H1 (cell line): ENCODE data around the gene FAM193A. TPM values are rescaled to one million over a fixed set of nuclear protein-coding genes. Genes with fewer than 3 reads are reported as not detected.

ENCODE experiments used
- CTCF ChIA-PET: fragments of 300-600 bp; sonication (Branson Sonifier 250); formaldehyde crosslinking; loops from one replicate; lab custom pipeline; 2021; ENCODE audit not compliant: partially characterized antibody; lab: Charles Lee
- POLR2A ChIA-PET: fragments of 300-600 bp; sonication (Branson Sonifier 250); formaldehyde crosslinking; loops from one replicate; lab custom pipeline; 2021; ENCODE audit warnings: inconsistent platforms; ENCODE audit not compliant: partially characterized antibody; lab: Charles Lee
- DNase-seq, 2 experiments: peaks; one replicate each; pipeline versions ENCODE4 v3.0.0 to v3.0.0-alpha.2; 2010 to 2022; ENCODE audit warnings: low spot score in 2 of 2, low read depth in 1 of 2, mixed read lengths in 1 of 2
- FAIRE-seq: peaks from 2 replicates; lab custom pipeline; 2011; peaks lifted over from hg19 to GRCh38; lab: Jason Lieb, UNC
- H2AFZ ChIP-seq: 2 replicates; pipeline ENCODE4 v1.8.1; 2012; ENCODE audit warnings: low read length, inconsistent platforms
- H2AK5ac ChIP-seq: 2 replicates; pipeline ENCODE4 v1.6.1; 2013; ENCODE audit warnings: low read depth, low read length
- H2BK120ac ChIP-seq: replicated peaks from 2 replicates; pipeline ENCODE3; 2013; ENCODE audit warnings: low read depth, low read length, inconsistent platforms
- H2BK12ac ChIP-seq: 2 replicates; pipeline ENCODE4 v1.6.1; 2013; ENCODE audit warnings: low read depth, low read length
- H2BK15ac ChIP-seq: 2 replicates; pipeline ENCODE4 v1.6.1; 2013; ENCODE audit warnings: low read length
- H2BK20ac ChIP-seq: 2 replicates; pipeline ENCODE4 v1.6.1; 2013; ENCODE audit warnings: low read length
- H2BK5ac ChIP-seq: 2 replicates; pipeline ENCODE4 v1.6.1; 2013; ENCODE audit warnings: low read depth, low read length
- H3K14ac ChIP-seq: 2 replicates; pipeline ENCODE4 v1.6.1; 2013; ENCODE audit warnings: inconsistent platforms; ENCODE audit not compliant: insufficient read length
- H3K18ac ChIP-seq: 2 replicates; pipeline ENCODE4 v1.6.1; 2013; ENCODE audit warnings: low read length; ENCODE audit errors: extremely low read depth
- H3K23ac ChIP-seq: 2 replicates; pipeline ENCODE4 v1.6.1; 2013; ENCODE audit warnings: inconsistent platforms; ENCODE audit not compliant: insufficient read length
- H3K23me2 ChIP-seq: 2 replicates; pipeline ENCODE4 v1.6.1; 2013; ENCODE audit warnings: low read depth, low read length
- H3K27ac ChIP-seq: 2 replicates; pipeline ENCODE4 v1.6.1; 2011; ENCODE audit warnings: low read depth, low read length, inconsistent platforms
- H3K27me3 ChIP-seq, 4 experiments: replicated peaks in 1 of 4; 1 replicate in 1 of 4; 2 replicates in 3 of 4; pipeline versions ENCODE4 v1.6.1 to v1.8.1; 2011 to 2013; ENCODE audit warnings: low read length in 3 of 4, mild to moderate bottlenecking in 3 of 4, inconsistent platforms in 2 of 4, mixed read lengths in 2 of 4, moderate library complexity in 1 of 4; ENCODE audit not compliant: control insufficient read depth in 3 of 4, insufficient read depth in 3 of 4; ENCODE audit errors: extremely low read depth in 1 of 4
- H3K36me3 ChIP-seq, 4 experiments: 2 replicates each; pipeline versions ENCODE4 v1.6.1 to v1.8.1; 2011 to 2013; ENCODE audit warnings: mild to moderate bottlenecking in 4 of 4, low read length in 3 of 4, moderate library complexity in 2 of 4, control low read depth in 1 of 4, inconsistent platforms in 1 of 4; ENCODE audit not compliant: insufficient read depth in 4 of 4, control insufficient read depth in 2 of 4
- H3K4ac ChIP-seq: replicated peaks from 2 replicates; pipeline ENCODE3; 2013; ENCODE audit warnings: low read length, low read depth, mixed read lengths, inconsistent platforms; ENCODE audit not compliant: insufficient read length
- H3K4me1 ChIP-seq, 4 experiments: replicated peaks in 1 of 4; 1 replicate in 1 of 4; 2 replicates in 3 of 4; pipeline versions ENCODE4 v1.6.1 to v1.8.1; 2011 to 2013; ENCODE audit warnings: low read length in 3 of 4, inconsistent platforms in 2 of 4, mixed read lengths in 1 of 4; ENCODE audit not compliant: insufficient read depth in 4 of 4, control insufficient read depth in 3 of 4
- H3K4me2 ChIP-seq, 2 experiments: 2 replicates each; pipeline versions ENCODE4 v1.6.1 to v1.8.1; 2011 to 2013; ENCODE audit warnings: low read depth in 2 of 2, low read length in 2 of 2, control low read depth in 1 of 2, inconsistent platforms in 1 of 2, mild to moderate bottlenecking in 1 of 2; ENCODE audit not compliant: insufficient read depth in 1 of 2
- H3K4me3 ChIP-seq, 4 experiments: fragments of 200-600, 300-600 bp in 1 of 4; sonication (generic), shearing (Covaris generic), sonication (Bioruptor Twin) in 1 of 4; 2 replicates each; pipeline versions ENCODE4 v1.5.1 to v1.8.1; 2011 to 2016; ENCODE audit warnings: low read length in 4 of 4, low read depth in 3 of 4, control low read depth in 2 of 4, inconsistent platforms in 2 of 4, mild to moderate bottlenecking in 2 of 4, mixed read lengths in 1 of 4, moderate library complexity in 1 of 4; ENCODE audit not compliant: insufficient read depth in 2 of 4; ENCODE audit errors: extremely low read depth in 1 of 4
- H3K56ac ChIP-seq: replicated peaks from 2 replicates; pipeline ENCODE3; 2013; ENCODE audit warnings: low read depth, mild to moderate bottlenecking, mixed read lengths, low read length, inconsistent platforms; ENCODE audit not compliant: insufficient read length
- H3K79me1 ChIP-seq: 2 replicates; pipeline ENCODE4 v1.6.1; 2013; ENCODE audit warnings: low read depth, low read length, control low read depth
- H3K79me2 ChIP-seq, 2 experiments: 2 replicates each; pipeline versions ENCODE4 v1.6.1 to v1.8.1; 2012 to 2013; ENCODE audit warnings: low read length in 2 of 2, mild to moderate bottlenecking in 2 of 2, inconsistent platforms in 1 of 2; ENCODE audit not compliant: insufficient read depth in 2 of 2, control insufficient read depth in 1 of 2
- H3K9ac ChIP-seq, 4 experiments: replicated peaks in 1 of 4; 1 replicate in 1 of 4; 2 replicates in 3 of 4; pipeline versions ENCODE4 v1.6.1 to v1.8.1; 2011 to 2013; ENCODE audit warnings: low read depth in 3 of 4, low read length in 3 of 4, control low read depth in 2 of 4, mild to moderate bottlenecking in 2 of 4, moderate library complexity in 2 of 4, inconsistent platforms in 1 of 4; ENCODE audit errors: extremely low read depth in 1 of 4
- H3K9me3 ChIP-seq, 2 experiments: 2 replicates each; pipeline versions ENCODE4 v1.6.1 to v1.8.1; 2012 to 2013; ENCODE audit warnings: mild to moderate bottlenecking in 2 of 2, moderate library complexity in 2 of 2, control low read depth in 1 of 2, inconsistent platforms in 1 of 2, low read depth in 1 of 2, low read length in 1 of 2, mixed read lengths in 1 of 2; ENCODE audit not compliant: insufficient read depth in 2 of 2
- H4K20me1 ChIP-seq, 2 experiments: replicated peaks in 1 of 2; 2 replicates each; pipeline versions ENCODE3 to v1.8.1; 2011 to 2013; ENCODE audit warnings: inconsistent platforms in 2 of 2, low read length in 2 of 2, mild to moderate bottlenecking in 1 of 2; ENCODE audit not compliant: insufficient read depth in 2 of 2, control insufficient read depth in 1 of 2
- H4K5ac ChIP-seq: 2 replicates; pipeline ENCODE4 v1.6.1; 2013; ENCODE audit warnings: low read length, low read depth, mixed read lengths, inconsistent platforms; ENCODE audit not compliant: insufficient read length
- H4K8ac ChIP-seq: 2 replicates; pipeline ENCODE4 v1.8.0; 2013; ENCODE audit warnings: mild to moderate bottlenecking, moderate library complexity, low read length, inconsistent platforms; ENCODE audit not compliant: insufficient read depth; ENCODE audit errors: extremely low read depth
- H4K91ac ChIP-seq: replicated peaks from 2 replicates; pipeline ENCODE3; 2013; ENCODE audit warnings: low read length, mixed read lengths, inconsistent platforms; ENCODE audit not compliant: insufficient read length
- ATF3 ChIP-seq: IDR thresholded peaks from 2 replicates; pipeline ENCODE4 v1.6.1; 2011; ENCODE audit warnings: low read depth, mild to moderate bottlenecking, low read length; ENCODE audit not compliant: insufficient read depth
- JUND ChIP-seq: IDR thresholded peaks from 2 replicates; pipeline ENCODE4 v1.6.1; 2011; ENCODE audit warnings: mild to moderate bottlenecking, improper control_type of control experiment, low read length
- KDM1A ChIP-seq: fragments of 200-600, 300-600 bp; sonication (generic); IDR thresholded peaks from 2 replicates; pipeline ENCODE4 v1.7.1; 2016; ENCODE audit warnings: mild to moderate bottlenecking, low read length, borderline replicate concordance
- RAD21 ChIP-seq, 2 experiments: IDR thresholded peaks in 1 of 2; conservative IDR thresholded peaks in 1 of 2; 2 replicates each; pipeline ENCODE4 v1.6.1; 2011; ENCODE audit warnings: low read depth in 2 of 2, low read length in 2 of 2, improper control_type of control experiment in 1 of 2, inconsistent platforms in 1 of 2, mild to moderate bottlenecking in 1 of 2, moderate library complexity in 1 of 2
- RBBP5 ChIP-seq: IDR thresholded peaks from 2 replicates; pipeline ENCODE4 v1.7.1; 2012; ENCODE audit warnings: low read depth, mild to moderate bottlenecking, inconsistent platforms, low read length, moderate library complexity, borderline replicate concordance
- TBP ChIP-seq: IDR thresholded peaks from 2 replicates; pipeline ENCODE4 v1.6.1; 2011; ENCODE audit warnings: low read depth, low read length, improper control_type of control experiment
- WGBS, 2 experiments: shearing (Covaris generic) in 1 of 2; methylation state at CpG; one replicate each; pipeline versions ENCODE4 v1.1.6 to v1.1.7; 2013 to 2015; ENCODE audit warnings: low lambda C conversion rate in 2 of 2, mixed read lengths in 2 of 2, inconsistent platforms in 1 of 2, low coverage in 1 of 2, missing lambda C conversion rate in 1 of 2; ENCODE audit not compliant: insufficient replicate concordance in 2 of 2, insufficient coverage in 1 of 2, insufficient read length in 1 of 2; ENCODE audit errors: extremely low coverage in 1 of 2, missing lambda C conversion rate in 1 of 2; 5-methylcytosine and 5-hydroxymethylcytosine counted together
- long read RNA-seq, 2 experiments: library from RNA in 1 of 2; library from capped mRNA in 1 of 2; stranded (forward); transcript quantifications; one replicate each; pipeline ENCODE4 v2.0.0, GENCODE V29; 2021; ENCODE audit warnings: inconsistent platforms in 1 of 2
- polyA minus RNA-seq, 3 experiments: library from RNA; depleted of rRNA, polyadenylated mRNA; stranded (reverse); fragments of >200 nt; gene quantifications; 1 replicate in 2 of 3; 2 replicates in 1 of 3; pipeline ENCODE4 v1.2.3, GENCODE V29; 2011
- polyA plus RNA-seq, 7 experiments: library from polyadenylated mRNA; depleted of rRNA in 3 of 7; stranded (reverse) in 5 of 7; unstranded in 2 of 7; fragments of >200 nt in 5 of 7; fragments of 200-250 nt in 2 of 7; gene quantifications; 1 replicate in 5 of 7; 2 replicates in 1 of 7; 4 replicates in 1 of 7; pipeline versions ENCODE4 v1.2.1 to v1.2.3, GENCODE V29; 2011 to 2013; ENCODE audit warnings: missing spikeins in 2 of 7, mixed read lengths in 2 of 7
- total RNA-seq: library from RNA; stranded (reverse); fragmentation: NEBNext Ultra II Directional; extraction: Animal tissue kit (Norgen Biotek cat#: 25700); gene quantifications from 2 replicates; pipeline ENCODE4 v1.2.1, GENCODE V29; 2021

The FAM193A gene
- total RNA-seq (26.2 and 27.2 TPM in 2 replicates), polyA plus RNA-seq (2011; rRNA removed) (8.7 and 12.5 TPM in 2 replicates), polyA minus RNA-seq (2011; rRNA and poly(A)+ RNA removed) (17.7 and 19.2 TPM in 2 replicates)
- polyA plus RNA-seq (2011; cell fraction: cytosol; rRNA removed) = 7.3 TPM
- polyA plus RNA-seq (2011; cell fraction: nucleus; rRNA removed) = 20.6 TPM
- polyA plus RNA-seq (2012, experiment 1 of 2) = 16.4 to 18.6 TPM (median 17.4 TPM) in 4 replicates
- 6.2 TPM for polyA plus RNA-seq (2012, experiment 2 of 2)
- 11.8 TPM for polyA plus RNA-seq (2013, experiment 1 of 2)
- polyA plus RNA-seq (2013, experiment 2 of 2) = 11.5 TPM
- polyA minus RNA-seq (2011; cell fraction: cytosol; rRNA and poly(A)+ RNA removed) = 21.1 TPM
- 28.0 TPM for polyA minus RNA-seq (2011; cell fraction: nucleus; rRNA and poly(A)+ RNA removed)
- long read RNA-seq, experiment 1, partial matches to known transcripts = 14 of 17 reads
- long read RNA-seq, experiment 1, other reads (novel, unspliced or antisense) = 3 of 17 reads
- long read RNA-seq, experiment 2, partial matches to known transcripts = 2 of 2 reads
- long read RNA-seq, experiment 2, other reads (novel, unspliced or antisense) = 0 of 2 reads

GRCh38 chr4:2536193-2537010, at the start of gene FAM193A:
Gene FAM193A, plus strand, starts transcription at chr4:2536647. Its CDS starts 269 bp downstream, at chr4:2536916.
- Histone ChIP-seq H3K23ac (no peak within 1 kb of the TSS), H4K20me1 (peaks cover 2 to 7% of the 10 kb centered on the region in 2 experiments), H3K27me3 (no peaks in the 10 kb centered on the region), H4K5ac (peak within 1 kb of the TSS; percentile 91), H3K4me3 (peak within 1 kb of the TSS; percentile 70 to 93 (median 91)), H3K56ac (peak within 1 kb of the TSS; percentile 85), H3K4ac (peak within 1 kb of the TSS; percentile 91), H3K79me1 (no peaks in the 10 kb centered on the region; the same call in 1 of the 2 replicates), H3K36me3 (no peaks in the 10 kb centered on the region), H2AFZ (0 out of 2 replicates have a peak within 1 kb of the TSS, but pooled peaks have one; percentile 4), H2BK15ac (no peak within 1 kb of the TSS; the same call in 1 of the 2 replicates), H4K91ac (peak within 1 kb of the TSS; percentile 91), H2AK5ac (no peak within 1 kb of the TSS), H3K9me3 (no peaks in the 10 kb centered on the region), H3K4me1 (peaks cover 0 to 5% (median 4%) of the 10 kb centered on the region in 4 experiments; a peak in 3 of 7 replicates), H3K14ac (peak within 1 kb of the TSS; percentile 56), H2BK5ac (peak within 1 kb of the TSS; percentile 91; the same call in 1 of the 2 replicates), H3K27ac (peak within 1 kb of the TSS; percentile 84), H2BK120ac (peak within 1 kb of the TSS; percentile 54), H3K9ac (peak within 1 kb of the TSS; percentile 80 to 92 (median 81)), H3K79me2 (peaks cover 16 to 43% of the 10 kb centered on the region in 2 experiments; a peak in 3 of 4 replicates), H3K4me2 (peak within 1 kb of the TSS; percentile 85 to 93), H3K23me2 (peaks cover 5% of the 10 kb centered on the region; the same call in 1 of the 2 replicates), H2BK12ac (peak within 1 kb of the TSS; percentile 75; the same call in 1 of the 2 replicates), H4K8ac (peak within 1 kb of the TSS; percentile 95), H2BK20ac (no peak within 1 kb of the TSS), H3K18ac (peak within 1 kb of the TSS; percentile 93)
- POLR2A ChIA-PET = interaction anchor here (0.9 to 6.4 kb wide), 10 partner anchors 11 to 123 kb away, joined by 3 to 65 read pairs (median 5); partner anchors contain the start of gene RNF4
- CTCF ChIA-PET = interaction anchor here (1.6 kb wide), 1 partner anchor 44 kb away, joined by 5 read pairs; no protein-coding TSS in a partner anchor
- FAIRE-seq (no peak), DNase-seq (peak; percentile 96 to 100)
- 0% methylated on average over 3 of the region's 106 CpGs; no CpG with 5 or more reads in 1 of the 2 experiments for WGBS, 2 experiments
- TF ChIP-seq TBP = 0 out of 2 replicates have a peak, but pooled peaks have one; percentile 36
- no peak for TF ChIP-seq RAD21 (IDR thresholded peaks at IDR 0.05 in 1 of 2, conservative IDR thresholded peaks at IDR 0.05 in 1 of 2; ENCODE audit: low read depth in 2 of 2, low read length in 2 of 2)
- TF ChIP-seq RBBP5 = no peak; the same call in 1 of the 2 replicates
- TF ChIP-seq KDM1A = no peak
- TF ChIP-seq ATF3 = 0 out of 2 replicates have a peak, but pooled peaks have one; percentile 25
- peak; percentile 79 for TF ChIP-seq JUND
